Endothelial cell of hepatic sinusoid (primary cell): Measurements from ENCODE around the gene DHRSX.
"Not testable (repeated sequence)": the region's sequence is repeated elsewhere in the genome, so short reads cannot be mapped to it uniquely, and the experiment has no call there.

Experiments
- in situ Hi-C: cut with HindIII; loops from 2 replicates; pipeline ENCODE4 v1.10.0; 2017; ENCODE audit warnings: low sequenced_read_pairs

DHRSX gene

GRCh38 chrX:2406891-2407518, 93.8 kb downstream of the DHRSX start:
- in situ Hi-C loops, result no loop called here

- in situ Hi-C loops, result no loop called here
These were observed 96.0 kb downstream of the DHRSX start for GRCh38 chrX:2404776-2405175.

- in situ Hi-C loops, result no loop called here
These were observed 98.5 kb downstream of the DHRSX start for GRCh38 chrX:2402361-2402690.

GRCh38 chrX:2401590-2402360, 99.0 kb downstream of the DHRSX start:
- in situ Hi-C loops, result no loop called here

GRCh38 chrX:2401201-2401589, 99.6 kb downstream of the DHRSX start:
- in situ Hi-C loops, result no loop called here

- in situ Hi-C loops, result no loop called here
These were observed 102.6 kb downstream of the DHRSX start for GRCh38 chrX:2398064-2398656.

GRCh38 chrX:2397229-2398063, 103.3 kb downstream of the DHRSX start:
- in situ Hi-C loops, result no loop called here

GRCh38 chrX:2395261-2395992, 105.3 kb downstream of the DHRSX start:
- in situ Hi-C loops, result no loop called here

GRCh38 chrX:2391869-2392606, 108.7 kb downstream of the DHRSX start:
- in situ Hi-C loops, result no loop called here

GRCh38 chrX:2390754-2391153, 110.0 kb downstream of the DHRSX start:
- in situ Hi-C loops, result no loop called here

- in situ Hi-C loops, result not testable (repeated sequence)
These were observed 111.0 kb downstream of the DHRSX start for GRCh38 chrX:2389731-2390130.

- in situ Hi-C loops, result no loop called here
These were observed 111.5 kb downstream of the DHRSX start for GRCh38 chrX:2389324-2389723.

GRCh38 chrX:2388669-2389068, 112.1 kb downstream of the DHRSX start:
- in situ Hi-C loops, result no loop called here

GRCh38 chrX:2387614-2388239, 113.0 kb downstream of the DHRSX start:
- in situ Hi-C loops, result no loop called here

- in situ Hi-C loops, result no loop called here
These were observed 115.6 kb downstream of the DHRSX start for GRCh38 chrX:2385224-2385623.

- in situ Hi-C loops, result no loop called here
These were observed 116.3 kb downstream of the DHRSX start for GRCh38 chrX:2384486-2384885.

- in situ Hi-C loops, result no loop called here
These were observed 117.0 kb downstream of the DHRSX start for GRCh38 chrX:2383735-2384134.

- in situ Hi-C loops, result no loop called here
These were observed 117.6 kb downstream of the DHRSX start for GRCh38 chrX:2383144-2383543.

- in situ Hi-C loops, result not testable (repeated sequence)
These were observed 118.2 kb downstream of the DHRSX start for GRCh38 chrX:2382433-2383048.
